GM10248 (cell line): ENCODE results near the gene PER1.

Source experiments
- CTCF ChIA-PET: fragments of 300-600 bp; sonication (Branson Sonifier 250); formaldehyde crosslinking; extraction: SDS; loops from one replicate; lab custom pipeline; 2021; ENCODE audit warnings: antibody characterized with exemption; lab: Yijun Ruan, JAX
- POLR2A ChIA-PET: fragments of 350-650 bp; sonication (Branson Sonifier 250); formaldehyde crosslinking; extraction: SDS; loops from one replicate; lab custom pipeline; 2020; ENCODE audit warnings: antibody characterized with exemption; lab: Yijun Ruan, JAX
- DNase-seq: peaks from one replicate; pipeline ENCODE4 v3.0.0; 2012; ENCODE audit errors: extremely low spot score
- CTCF ChIP-seq: IDR thresholded peaks from 2 replicates; pipeline ENCODE4 v1.5.1; 2012; ENCODE audit warnings: mild to moderate bottlenecking, low read depth; ENCODE audit errors: extremely low read depth, missing control alignments, control extremely low read depth

Gene PER1

GRCh38 chr17:8159459-8160223 is 7.4 kb upstream of the PER1 start:
- ChIA-PET POLR2A (interaction anchor here (1.5 to 1.9 kb wide), 2 partner anchors 14 to 16 kb away, joined by 4 to 6 read pairs; no protein-coding TSS in a partner anchor), CTCF (interaction anchor here (0.7 to 3.7 kb wide), 15 partner anchors 9 to 66 kb away, joined by 3 to 13 read pairs (median 5); partner anchors contain the start of genes BORCS6, HES7 and TMEM107)
- DNase-seq, result no peak
- TF ChIP-seq CTCF, result no peak

- ChIA-PET POLR2A (interaction anchor here (0.7 to 1.5 kb wide), 4 partner anchors 14 to 35 kb away, joined by 3 to 10 read pairs (median 4); partner anchors contain the start of genes BORCS6 and HES7), CTCF (interaction anchor here (0.7 to 3.7 kb wide), 23 partner anchors 9 to 85 kb away, joined by 3 to 20 read pairs (median 5); partner anchors contain the start of genes ALOXE3, BORCS6, HES7 and TMEM107)
- no peak for DNase-seq
- no peak for TF ChIP-seq CTCF
These were observed 6.8 kb upstream of the PER1 start for GRCh38 chr17:8159032-8159400.

GRCh38 chr17:8158267-8159031 is 6.2 kb upstream of the PER1 start:
- TF ChIP-seq CTCF, result peak; percentile 86
- CTCF ChIA-PET, result interaction anchor here (0.5 to 3.7 kb wide), 27 partner anchors 9 to 180 kb away, joined by 3 to 20 read pairs (median 5); partner anchors contain the start of genes ALOXE3, BORCS6, HES7 and TMEM107
- POLR2A ChIA-PET, result interaction anchor here (0.6 to 1.5 kb wide), 7 partner anchors 11 to 130 kb away, joined by 3 to 10 read pairs (median 4); partner anchors contain the start of genes BORCS6, HES7 and RANGRF
- peak; percentile 83 for DNase-seq

GRCh38 chr17:8156246-8156992 is 4.2 kb upstream of the PER1 start:
- TF ChIP-seq CTCF, result no peak
- peak; percentile 96 for DNase-seq
- ChIA-PET POLR2A (interaction anchor here (0.6 to 4.1 kb wide), 7 partner anchors 11 to 139 kb away, joined by 3 to 37 read pairs (median 4); partner anchors contain the start of genes SLC25A35 and TMEM107), CTCF (interaction anchor here (0.7 to 4.4 kb wide), 11 partner anchors 11 to 62 kb away, joined by 3 to 46 read pairs (median 6); partner anchors contain the start of genes ALOXE3, BORCS6 and TMEM107)

- POLR2A ChIA-PET, result interaction anchor here (1.8 to 4.1 kb wide), 3 partner anchors 11 to 17 kb away, joined by 17 to 37 read pairs (median 28); no protein-coding TSS in a partner anchor
- no peak for TF ChIP-seq CTCF
- no peak for DNase-seq
- CTCF ChIA-PET, result interaction anchor here (0.6 to 4.4 kb wide), 9 partner anchors 12 to 62 kb away, joined by 3 to 46 read pairs (median 5); partner anchors contain the start of gene ALOXE3
These were observed 3.7 kb upstream of the PER1 start for GRCh38 chr17:8155996-8156245.
